Measurements from ENCODE around the gene INAFM1. TPM values are rescaled to one million over a fixed set of nuclear protein-coding genes. Genes with fewer than 3 reads are reported as not detected.
"Not testable (repeated sequence)": the region's sequence is repeated elsewhere in the genome, so short reads cannot be mapped to it uniquely, and the experiment has no call there.

The INAFM1 gene
- polyA plus RNA-seq, 2 donors: 5.6 to 7.4 TPM

DNA sequence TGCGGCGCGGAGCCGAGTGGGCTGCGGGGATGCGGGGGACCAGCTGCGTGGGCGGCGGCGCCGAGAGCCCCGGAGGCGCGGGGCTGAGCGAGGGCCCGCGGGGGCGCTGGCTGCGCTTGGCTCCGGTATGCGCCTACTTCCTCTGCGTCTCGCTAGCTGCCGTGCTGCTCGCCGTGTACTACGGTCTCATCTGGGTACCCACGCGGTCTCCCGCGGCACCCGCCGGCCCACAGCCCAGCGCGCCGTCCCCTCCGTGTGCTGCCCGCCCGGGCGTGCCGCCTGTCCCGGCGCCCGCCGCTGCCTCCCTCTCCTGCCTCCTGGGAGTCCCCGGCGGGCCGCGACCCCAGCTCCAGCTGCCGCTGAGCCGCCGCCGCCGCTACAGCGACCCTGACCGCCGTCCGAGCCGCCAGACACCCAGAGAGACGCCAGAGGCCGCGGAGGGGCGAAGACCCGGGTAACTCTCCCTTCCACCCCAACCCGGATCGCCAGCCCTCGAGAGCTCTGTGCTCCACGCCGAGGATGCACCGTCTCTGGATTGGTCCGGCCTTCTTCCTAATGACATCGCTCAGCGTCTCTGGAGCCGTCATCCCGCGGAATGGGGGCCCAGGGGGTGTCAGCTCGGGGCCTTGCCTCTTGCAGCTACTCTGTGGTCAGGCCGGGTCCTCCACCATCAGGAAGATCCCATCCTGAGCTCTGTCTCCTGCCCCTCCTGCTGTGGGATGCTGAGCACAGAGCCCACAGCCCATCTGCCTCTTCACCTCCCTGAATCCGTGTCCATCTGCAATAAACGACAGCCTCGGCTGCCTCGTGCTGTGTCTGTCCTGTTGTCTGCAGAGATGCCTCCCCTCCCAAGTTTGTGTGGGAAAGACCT lies 441 bp downstream of the INAFM1 start:
- H3K27me3 ChIP-seq (ENCODE audit: control insufficient read depth in 1 of 2, insufficient read depth in 2 of 2, low read length in 2 of 2): no peaks in the 10 kb centered on the region
- H3K36me3 ChIP-seq (ENCODE audit: control insufficient read depth in 2 of 2, insufficient read depth in 2 of 2, low read length in 1 of 2): peaks cover 2 to 18% of the 10 kb centered on the region in 2 donors
- H3K4me3 ChIP-seq (ENCODE audit: low read depth in 1 of 2, low read length in 2 of 2): peak overlapping the region; percentile 48 to 59
- H3K4me1 ChIP-seq (ENCODE audit: control insufficient read depth in 2 of 2, insufficient read depth in 2 of 2, low read length in 1 of 2): peaks cover 4 to 7% of the 10 kb centered on the region in 2 donors
- H3K9me3 ChIP-seq (ENCODE audit: control insufficient read depth in 2 of 2, insufficient read depth in 1 of 2, low read depth in 1 of 2, low read length in 1 of 2): no peaks in the 10 kb centered on the region
- 5 to 18% methylated on average over 42 to 82 of the region's 82 CpGs for WGBS, 2 donors
- H3K27ac ChIP-seq (ENCODE audit: low read depth in 2 of 2, low read length in 1 of 2): peak overlapping the region; percentile 50 to 74

DNA sequence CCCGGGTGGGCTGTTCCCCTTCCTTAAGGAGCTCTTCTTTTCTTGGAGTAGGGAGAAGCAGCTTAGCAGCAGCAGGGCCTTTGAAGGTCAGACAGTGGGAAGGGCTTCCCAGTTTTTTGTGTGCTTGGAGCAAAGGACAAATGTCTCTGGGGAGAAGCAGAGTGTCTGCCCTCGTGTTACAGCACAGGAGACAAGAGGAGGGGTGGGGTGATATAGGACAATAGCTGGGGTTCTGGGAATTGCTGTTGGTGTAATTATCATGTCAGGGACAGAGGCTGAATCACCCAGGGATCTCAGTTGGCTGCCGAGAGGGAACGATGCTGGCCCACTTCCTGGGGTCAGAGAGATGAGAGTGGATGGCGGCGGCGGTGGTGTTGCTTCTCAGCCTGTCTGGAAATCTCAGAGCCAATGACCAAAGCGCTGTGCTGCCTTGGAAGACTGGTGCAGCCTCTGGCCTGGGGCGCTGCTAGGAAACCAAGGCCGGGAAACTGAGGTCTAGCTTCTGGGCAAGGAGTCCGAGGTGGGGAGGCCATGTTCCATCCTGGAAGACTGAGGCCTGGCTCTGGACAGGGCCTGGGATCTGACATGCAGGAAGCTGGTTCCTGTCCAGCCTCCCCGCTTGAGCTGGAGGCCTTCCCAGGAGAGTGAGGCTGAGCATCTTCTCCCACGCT lies 1.2 kb downstream of the INAFM1 start:
- no peaks in the 10 kb centered on the region for H3K9me3 ChIP-seq (ENCODE audit: control insufficient read depth in 2 of 2, insufficient read depth in 1 of 2, low read depth in 1 of 2, low read length in 1 of 2)
- peak overlapping the region in 1 of 2 donors; percentile 48 for H3K4me3 ChIP-seq (ENCODE audit: low read depth in 1 of 2, low read length in 2 of 2)
- H3K36me3 ChIP-seq (ENCODE audit: control insufficient read depth in 2 of 2, insufficient read depth in 2 of 2, low read length in 1 of 2): peaks cover 0 to 10% of the 10 kb centered on the region in 2 donors
- 62 to 63% methylated on average over 13 of the region's 13 CpGs for WGBS, 2 donors
- H3K4me1 ChIP-seq (ENCODE audit: control insufficient read depth in 2 of 2, insufficient read depth in 2 of 2, low read length in 1 of 2): peaks cover 0 to 7% of the 10 kb centered on the region in 2 donors
- peak overlapping the region; percentile 50 to 74 for H3K27ac ChIP-seq (ENCODE audit: low read depth in 2 of 2, low read length in 1 of 2)
- no peaks in the 10 kb centered on the region for H3K27me3 ChIP-seq (ENCODE audit: control insufficient read depth in 1 of 2, insufficient read depth in 2 of 2, low read length in 2 of 2)

DNA sequence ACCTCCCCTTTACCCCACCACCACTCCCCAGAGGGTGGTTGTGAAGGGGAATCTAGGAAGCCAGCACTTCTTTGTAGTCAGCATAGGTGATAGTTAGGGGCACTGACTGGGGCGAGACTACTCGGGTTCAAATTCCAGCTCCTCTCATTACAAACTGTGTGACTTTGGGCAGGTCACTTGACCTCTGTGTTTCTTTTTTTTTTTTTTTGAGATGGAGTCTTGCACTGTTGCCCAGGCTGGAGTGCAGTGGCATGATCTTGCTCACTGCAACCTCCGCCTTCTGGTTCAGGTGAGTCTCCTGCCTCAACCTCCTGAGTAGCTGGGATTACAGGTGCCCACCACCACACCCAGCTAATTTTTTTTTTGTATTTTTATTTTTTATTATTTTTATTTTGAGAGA lies 1.8 kb downstream of the INAFM1 start:
- H3K27me3 ChIP-seq (ENCODE audit: control insufficient read depth in 1 of 2, insufficient read depth in 2 of 2, low read length in 2 of 2); H3K4me3 ChIP-seq (ENCODE audit: low read depth in 1 of 2, low read length in 2 of 2); H3K4me1 ChIP-seq (ENCODE audit: control insufficient read depth in 2 of 2, insufficient read depth in 2 of 2, low read length in 1 of 2); H3K9me3 ChIP-seq (ENCODE audit: control insufficient read depth in 2 of 2, insufficient read depth in 1 of 2, low read depth in 1 of 2, low read length in 1 of 2); H3K36me3 ChIP-seq (ENCODE audit: control insufficient read depth in 2 of 2, insufficient read depth in 2 of 2, low read length in 1 of 2): not testable (repeated sequence)
- peak overlapping the region in 1 of 2 donors; percentile 74 for H3K27ac ChIP-seq (ENCODE audit: low read depth in 2 of 2, low read length in 1 of 2)
- 89 to 95% methylated on average over 3 of the region's 3 CpGs for WGBS, 2 donors

DNA sequence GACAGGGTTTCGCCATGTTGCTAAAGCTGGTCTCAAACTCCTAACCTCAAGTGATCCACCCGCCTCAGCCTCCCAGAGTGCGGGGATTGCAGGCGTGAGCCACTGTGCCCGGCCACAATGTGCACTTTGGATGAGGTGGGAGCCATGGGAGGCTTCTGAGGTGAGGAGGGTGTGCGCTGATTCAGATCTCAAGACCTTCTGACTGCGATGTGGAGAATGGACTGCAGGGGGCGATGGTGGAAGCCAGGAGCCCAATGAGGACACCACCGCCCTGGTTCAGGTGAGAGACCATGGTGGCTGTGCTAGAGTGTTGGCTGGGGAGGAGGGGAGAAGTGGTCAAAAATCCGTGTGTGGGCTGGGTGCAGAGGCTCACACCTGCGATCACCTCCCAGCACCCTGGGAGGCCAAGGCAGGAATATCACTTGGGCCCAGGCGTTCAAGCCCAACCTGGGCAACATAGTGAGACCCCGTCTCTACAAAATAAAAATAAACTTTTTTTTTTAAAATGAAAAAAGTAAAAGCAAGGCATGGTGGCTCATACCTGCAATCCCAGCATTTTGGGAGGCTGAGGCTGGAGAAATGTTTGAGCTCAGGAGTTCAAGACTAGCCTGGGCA lies 5.6 kb downstream of the INAFM1 start:
- no peak overlapping the region for H3K4me3 ChIP-seq (ENCODE audit: low read depth in 1 of 2, low read length in 2 of 2)
- H3K36me3 ChIP-seq (ENCODE audit: control insufficient read depth in 2 of 2, insufficient read depth in 2 of 2, low read length in 1 of 2): no peaks in the 10 kb centered on the region
- H3K27me3 ChIP-seq (ENCODE audit: control insufficient read depth in 1 of 2, insufficient read depth in 2 of 2, low read length in 2 of 2): no peaks in the 10 kb centered on the region
- peaks cover 0 to 4% of the 10 kb centered on the region in 2 donors for H3K4me1 ChIP-seq (ENCODE audit: control insufficient read depth in 2 of 2, insufficient read depth in 2 of 2, low read length in 1 of 2)
- no peaks in the 10 kb centered on the region for H3K9me3 ChIP-seq (ENCODE audit: control insufficient read depth in 2 of 2, insufficient read depth in 1 of 2, low read depth in 1 of 2, low read length in 1 of 2)
- H3K27ac ChIP-seq (ENCODE audit: low read depth in 2 of 2, low read length in 1 of 2): no peak overlapping the region
- WGBS, 2 donors: 90 to 92% methylated on average over 13 of the region's 13 CpGs

DNA sequence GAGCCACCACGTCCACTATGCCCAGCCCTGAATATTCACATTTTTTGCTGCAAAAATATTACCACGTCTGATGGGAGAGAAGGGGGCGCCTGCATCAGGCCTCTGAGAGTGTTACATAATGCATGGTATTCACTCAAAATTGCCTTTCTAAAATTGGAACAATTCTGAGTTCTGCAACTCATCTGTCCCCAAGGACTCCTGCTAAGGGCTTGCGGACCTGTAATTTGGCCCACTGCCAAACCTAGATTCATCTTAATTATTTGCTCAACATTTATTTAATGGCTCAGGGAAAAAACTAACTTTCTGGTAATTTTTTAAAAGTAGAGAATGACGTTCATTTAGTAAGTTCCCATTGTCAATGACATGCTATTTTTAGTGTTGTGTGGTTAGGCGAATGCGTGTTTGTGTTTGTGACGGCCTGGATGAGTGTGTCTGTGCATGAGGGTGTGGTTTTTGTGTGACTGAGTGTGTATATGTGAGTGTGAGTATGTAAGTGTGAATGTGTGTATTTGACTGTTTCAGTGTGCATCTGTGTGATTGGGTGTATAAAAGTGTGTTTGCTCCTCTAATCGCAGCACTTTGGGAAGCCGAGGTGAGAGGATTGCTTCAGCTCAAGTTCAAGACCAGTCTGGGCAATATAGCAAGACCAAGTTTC lies 8.8 kb downstream of the INAFM1 start:
- 78% methylated on average over 10 of the region's 10 CpGs for WGBS, 2 donors
- Histone ChIP-seq H3K36me3 (ENCODE audit: control insufficient read depth in 2 of 2, insufficient read depth in 2 of 2, low read length in 1 of 2) (no peaks in the 10 kb centered on the region), H3K27ac (ENCODE audit: low read depth in 2 of 2, low read length in 1 of 2) (no peak overlapping the region), H3K9me3 (ENCODE audit: control insufficient read depth in 2 of 2, insufficient read depth in 1 of 2, low read depth in 1 of 2, low read length in 1 of 2) (no peaks in the 10 kb centered on the region), H3K4me1 (ENCODE audit: control insufficient read depth in 2 of 2, insufficient read depth in 2 of 2, low read length in 1 of 2) (no peaks in the 10 kb centered on the region), H3K27me3 (ENCODE audit: control insufficient read depth in 1 of 2, insufficient read depth in 2 of 2, low read length in 2 of 2) (no peaks in the 10 kb centered on the region), H3K4me3 (ENCODE audit: low read depth in 1 of 2, low read length in 2 of 2) (no peak overlapping the region)

DNA sequence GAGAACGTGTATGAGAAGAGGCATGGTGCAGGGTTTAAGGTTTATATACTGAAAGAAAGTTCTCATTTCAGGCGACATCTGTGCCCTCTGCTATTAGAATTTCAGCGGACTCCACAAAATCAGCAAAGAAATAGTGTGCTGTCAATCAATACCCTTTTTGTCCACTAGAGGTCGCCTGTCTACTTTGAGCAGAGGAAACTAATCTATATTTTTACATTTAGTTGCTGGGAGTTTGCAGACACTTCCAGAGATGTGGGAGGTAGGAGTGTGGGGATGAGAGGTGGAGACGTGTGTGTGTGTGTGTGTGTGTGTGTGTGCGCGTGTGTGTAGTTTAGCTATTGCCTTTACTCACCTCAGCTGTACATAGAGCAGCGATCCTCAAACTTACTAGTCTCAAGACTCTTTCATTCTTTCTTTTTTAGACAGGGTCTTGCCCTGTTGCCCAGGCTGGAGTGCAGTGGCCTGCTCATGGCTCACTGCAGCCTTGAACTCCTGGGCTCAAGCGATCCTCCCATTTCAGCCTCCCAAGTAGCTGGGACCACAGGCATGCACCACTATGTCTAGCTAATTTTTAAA lies 9.7 kb downstream of the INAFM1 start:
- Histone ChIP-seq H3K27ac (ENCODE audit: low read depth in 2 of 2, low read length in 1 of 2) (no peak overlapping the region), H3K4me3 (ENCODE audit: low read depth in 1 of 2, low read length in 2 of 2) (no peak overlapping the region), H3K27me3 (ENCODE audit: control insufficient read depth in 1 of 2, insufficient read depth in 2 of 2, low read length in 2 of 2) (no peaks in the 10 kb centered on the region), H3K9me3 (ENCODE audit: control insufficient read depth in 2 of 2, insufficient read depth in 1 of 2, low read depth in 1 of 2, low read length in 1 of 2) (no peaks in the 10 kb centered on the region), H3K4me1 (ENCODE audit: control insufficient read depth in 2 of 2, insufficient read depth in 2 of 2, low read length in 1 of 2) (no peaks in the 10 kb centered on the region), H3K36me3 (ENCODE audit: control insufficient read depth in 2 of 2, insufficient read depth in 2 of 2, low read length in 1 of 2) (no peaks in the 10 kb centered on the region)
- WGBS, 2 donors: 31 to 34% methylated on average over 9 of the region's 9 CpGs

DNA sequence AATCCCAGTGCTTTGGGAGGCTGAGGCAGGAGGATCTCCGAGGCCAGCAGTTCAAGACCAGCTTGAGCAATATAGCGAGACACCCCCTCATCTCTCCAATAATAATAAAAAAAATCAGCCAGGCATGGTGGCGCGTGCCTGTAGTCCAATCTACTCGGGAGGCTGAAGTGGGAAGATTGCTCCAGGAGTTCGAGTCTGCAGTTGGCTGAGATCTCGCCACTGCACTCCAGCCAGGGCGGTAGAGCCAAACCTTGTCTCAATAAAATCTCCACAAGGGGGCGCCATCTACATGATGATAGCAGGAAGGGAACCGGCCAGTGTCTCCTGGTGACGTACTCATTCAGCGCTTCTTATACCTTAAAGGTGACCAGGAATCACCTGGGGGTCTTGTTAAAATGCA lies 21.4 kb downstream of the INAFM1 start:
- no peaks in the 10 kb centered on the region for H3K36me3 ChIP-seq (ENCODE audit: control insufficient read depth in 2 of 2, insufficient read depth in 2 of 2, low read length in 1 of 2)
- H3K4me3 ChIP-seq (ENCODE audit: low read depth in 1 of 2, low read length in 2 of 2): no peak overlapping the region
- no peaks in the 10 kb centered on the region for H3K4me1 ChIP-seq (ENCODE audit: control insufficient read depth in 2 of 2, insufficient read depth in 2 of 2, low read length in 1 of 2)
- no peaks in the 10 kb centered on the region for H3K27me3 ChIP-seq (ENCODE audit: control insufficient read depth in 1 of 2, insufficient read depth in 2 of 2, low read length in 2 of 2)
- 29 to 30% methylated on average over 12 of the region's 12 CpGs for WGBS, 2 donors
- H3K27ac ChIP-seq (ENCODE audit: low read depth in 2 of 2, low read length in 1 of 2): no peak overlapping the region
- H3K9me3 ChIP-seq (ENCODE audit: control insufficient read depth in 2 of 2, insufficient read depth in 1 of 2, low read depth in 1 of 2, low read length in 1 of 2): no peaks in the 10 kb centered on the region

DNA sequence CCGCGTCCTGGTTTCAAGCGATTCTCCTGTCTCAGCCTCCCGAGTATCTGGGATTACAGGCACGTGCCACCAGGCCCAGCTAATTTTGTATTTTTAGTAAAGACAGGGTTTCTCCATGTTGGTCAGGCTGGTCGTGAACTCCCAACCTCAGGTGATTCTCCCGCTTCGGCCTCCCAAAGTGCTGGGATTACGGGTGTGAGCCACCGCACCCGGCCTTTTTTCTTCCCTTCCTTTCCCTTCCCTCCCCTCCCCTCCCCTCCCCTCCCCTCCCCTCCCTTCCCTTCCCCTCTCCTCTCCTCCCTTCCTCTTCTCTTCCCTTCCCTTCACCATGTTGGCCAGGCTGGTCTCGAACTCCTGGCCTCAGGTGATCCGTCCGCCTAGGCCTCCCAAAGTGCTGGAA lies 26.2 kb downstream of the INAFM1 start:
- not testable (repeated sequence) for H3K27me3 ChIP-seq (ENCODE audit: control insufficient read depth in 1 of 2, insufficient read depth in 2 of 2, low read length in 2 of 2); H3K27ac ChIP-seq (ENCODE audit: low read depth in 2 of 2, low read length in 1 of 2); H3K36me3 ChIP-seq (ENCODE audit: control insufficient read depth in 2 of 2, insufficient read depth in 2 of 2, low read length in 1 of 2); H3K9me3 ChIP-seq (ENCODE audit: control insufficient read depth in 2 of 2, insufficient read depth in 1 of 2, low read depth in 1 of 2, low read length in 1 of 2); H3K4me1 ChIP-seq (ENCODE audit: control insufficient read depth in 2 of 2, insufficient read depth in 2 of 2, low read length in 1 of 2); H3K4me3 ChIP-seq (ENCODE audit: low read depth in 1 of 2, low read length in 2 of 2)
- WGBS, 2 donors: 92 to 93% methylated on average over 13 to 14 of the region's 14 CpGs

DNA sequence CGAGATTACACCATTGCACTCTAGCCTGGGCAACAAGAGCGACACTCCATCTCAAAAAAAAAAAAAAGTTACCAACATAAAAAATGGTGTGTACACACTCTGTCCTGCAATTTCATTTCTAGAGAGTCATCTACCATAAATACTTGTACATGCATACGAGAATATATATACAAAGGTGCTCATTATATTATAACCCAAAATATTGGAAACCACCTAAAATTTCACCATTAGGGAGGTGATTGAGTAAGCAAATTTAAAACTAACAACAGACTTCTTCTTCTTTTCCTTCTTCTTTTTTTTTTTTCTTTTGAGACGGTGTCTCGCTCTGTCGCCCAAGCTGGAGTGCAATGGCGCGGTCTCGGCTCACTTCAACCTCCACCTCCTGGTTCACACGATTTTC lies 27.6 kb downstream of the INAFM1 start:
- no peak overlapping the region for H3K27ac ChIP-seq (ENCODE audit: low read depth in 2 of 2, low read length in 1 of 2)
- no peaks in the 10 kb centered on the region for H3K9me3 ChIP-seq (ENCODE audit: control insufficient read depth in 2 of 2, insufficient read depth in 1 of 2, low read depth in 1 of 2, low read length in 1 of 2)
- WGBS, 2 donors: 92% methylated on average over 10 of the region's 10 CpGs
- peaks cover 0 to 2% of the 10 kb centered on the region in 2 donors for H3K4me1 ChIP-seq (ENCODE audit: control insufficient read depth in 2 of 2, insufficient read depth in 2 of 2, low read length in 1 of 2)
- no peaks in the 10 kb centered on the region for H3K27me3 ChIP-seq (ENCODE audit: control insufficient read depth in 1 of 2, insufficient read depth in 2 of 2, low read length in 2 of 2)
- no peak overlapping the region for H3K4me3 ChIP-seq (ENCODE audit: low read depth in 1 of 2, low read length in 2 of 2)
- H3K36me3 ChIP-seq (ENCODE audit: control insufficient read depth in 2 of 2, insufficient read depth in 2 of 2, low read length in 1 of 2): no peaks in the 10 kb centered on the region
